Measurements from ENCODE around the gene SLF2.
A peak's percentile ranks its signal among the peaks of the same experiment; 100 is the strongest.

The SLF2 gene

DNA sequence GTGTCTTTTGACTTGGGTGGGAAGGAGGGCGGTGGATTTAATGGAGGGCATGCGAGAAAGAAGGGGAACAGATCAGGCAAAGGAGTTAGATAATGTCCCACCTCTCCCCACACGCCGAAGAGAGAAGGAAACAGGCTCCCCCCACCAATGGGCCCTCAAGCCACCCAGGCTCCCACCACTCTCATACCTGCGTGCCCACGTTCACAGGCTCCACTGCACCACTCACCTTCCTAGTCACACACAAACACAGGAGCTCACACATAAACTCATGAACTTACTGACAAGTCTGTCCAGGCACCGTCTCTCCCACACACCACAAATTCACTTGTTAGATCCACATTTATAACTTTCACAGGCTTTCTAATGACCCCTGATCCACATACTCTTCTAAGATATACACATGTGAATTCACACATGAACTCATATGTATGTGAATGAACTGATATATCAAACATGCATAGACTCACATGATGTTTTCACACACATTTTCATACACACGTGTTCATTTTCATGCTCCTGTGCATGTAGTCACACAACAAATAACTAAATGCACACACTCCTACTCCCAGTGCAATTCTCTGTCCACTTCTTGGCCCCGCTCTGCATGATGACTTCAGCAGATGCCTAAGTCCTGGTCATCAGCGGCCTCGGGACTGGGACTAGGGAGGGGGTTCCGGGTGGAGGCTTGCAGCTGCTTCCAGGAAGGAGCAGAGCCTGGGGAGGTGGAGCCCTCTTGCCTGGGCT, 88.3 kb downstream of the SLF2 start:
- DNase-seq: no peak

DNA sequence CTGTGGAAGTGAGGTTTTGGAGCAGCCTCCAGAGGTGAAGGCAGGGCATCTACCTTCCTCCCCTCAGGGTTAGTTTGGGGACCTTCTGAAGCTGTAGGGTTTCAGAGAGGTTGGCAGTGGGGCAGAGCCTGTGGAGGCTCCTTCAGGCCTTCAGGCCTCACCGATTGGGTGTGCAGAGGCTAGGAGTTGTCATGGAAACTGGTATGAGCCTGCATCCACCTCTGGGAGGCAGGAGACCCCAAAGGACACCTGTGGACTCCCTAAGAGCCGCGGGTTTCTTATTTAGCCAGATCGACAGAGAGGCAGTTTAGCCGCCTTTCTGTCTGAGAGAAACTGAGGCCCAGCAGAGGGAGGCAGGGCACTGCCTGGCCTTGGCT, 88.9 kb downstream of the SLF2 start:
- DNase-seq: no peak

DNA sequence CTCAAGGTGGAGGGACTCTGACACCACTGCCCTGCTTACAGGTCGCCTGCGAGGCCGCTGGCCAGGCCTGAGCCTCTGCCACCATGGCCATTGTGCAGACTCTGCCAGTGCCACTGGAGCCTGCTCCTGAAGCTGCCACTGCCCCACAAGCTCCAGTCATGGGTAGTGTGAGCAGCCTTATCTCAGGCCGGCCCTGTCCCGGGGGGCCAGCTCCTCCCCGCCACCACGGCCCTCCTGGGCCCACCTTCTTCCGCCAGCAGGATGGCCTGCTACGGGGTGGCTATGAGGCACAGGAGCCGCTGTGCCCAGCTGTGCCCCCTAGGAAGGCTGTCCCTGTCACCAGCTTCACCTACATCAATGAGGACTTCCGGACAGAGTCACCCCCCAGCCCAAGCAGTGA, 89.7 kb downstream of the SLF2 start:
- no peak for DNase-seq

DNA sequence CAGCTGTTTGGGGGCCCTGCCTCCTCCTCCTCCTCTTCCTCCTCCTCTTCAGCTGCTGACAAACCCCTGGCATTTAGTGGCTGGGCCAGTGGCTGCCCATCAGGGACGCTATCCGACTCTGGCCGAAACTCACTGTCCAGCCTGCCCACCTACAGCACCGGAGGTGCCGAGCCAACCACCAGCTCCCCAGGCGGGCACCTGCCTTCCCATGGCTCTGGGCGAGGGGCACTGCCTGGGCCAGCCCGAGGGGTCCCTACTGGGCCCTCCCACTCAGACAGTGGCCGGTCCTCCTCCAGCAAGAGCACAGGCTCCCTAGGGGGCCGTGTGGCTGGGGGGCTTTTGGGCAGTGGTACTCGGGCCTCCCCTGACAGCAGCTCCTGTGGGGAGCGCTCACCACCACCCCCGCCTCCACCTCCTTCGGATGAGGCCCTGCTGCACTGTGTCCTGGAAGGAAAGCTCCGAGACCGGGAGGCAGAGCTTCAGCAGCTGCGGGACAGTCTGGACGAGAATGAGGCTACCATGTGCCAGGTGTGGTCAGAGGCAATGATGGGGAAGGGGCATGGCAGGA, 91.0 kb downstream of the SLF2 start:
- DNase-seq: no peak

DNA sequence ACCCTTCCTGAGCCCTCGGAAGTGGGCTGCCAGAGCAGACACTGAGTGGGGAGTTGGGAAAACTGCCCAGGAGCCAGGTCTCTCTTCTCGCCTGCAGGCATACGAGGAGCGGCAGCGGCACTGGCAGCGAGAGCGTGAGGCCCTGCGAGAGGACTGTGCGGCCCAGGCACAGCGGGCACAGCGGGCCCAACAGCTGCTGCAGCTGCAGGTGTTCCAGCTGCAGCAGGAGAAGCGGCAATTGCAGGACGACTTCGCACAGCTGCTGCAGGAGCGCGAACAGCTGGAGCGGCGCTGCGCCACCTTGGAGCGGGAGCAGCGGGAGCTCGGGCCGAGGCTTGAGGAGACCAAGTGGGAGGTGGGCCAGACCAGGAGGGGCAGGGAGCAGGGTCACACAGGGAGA, 92.6 kb downstream of the SLF2 start:
- DNase-seq: no peak

DNA sequence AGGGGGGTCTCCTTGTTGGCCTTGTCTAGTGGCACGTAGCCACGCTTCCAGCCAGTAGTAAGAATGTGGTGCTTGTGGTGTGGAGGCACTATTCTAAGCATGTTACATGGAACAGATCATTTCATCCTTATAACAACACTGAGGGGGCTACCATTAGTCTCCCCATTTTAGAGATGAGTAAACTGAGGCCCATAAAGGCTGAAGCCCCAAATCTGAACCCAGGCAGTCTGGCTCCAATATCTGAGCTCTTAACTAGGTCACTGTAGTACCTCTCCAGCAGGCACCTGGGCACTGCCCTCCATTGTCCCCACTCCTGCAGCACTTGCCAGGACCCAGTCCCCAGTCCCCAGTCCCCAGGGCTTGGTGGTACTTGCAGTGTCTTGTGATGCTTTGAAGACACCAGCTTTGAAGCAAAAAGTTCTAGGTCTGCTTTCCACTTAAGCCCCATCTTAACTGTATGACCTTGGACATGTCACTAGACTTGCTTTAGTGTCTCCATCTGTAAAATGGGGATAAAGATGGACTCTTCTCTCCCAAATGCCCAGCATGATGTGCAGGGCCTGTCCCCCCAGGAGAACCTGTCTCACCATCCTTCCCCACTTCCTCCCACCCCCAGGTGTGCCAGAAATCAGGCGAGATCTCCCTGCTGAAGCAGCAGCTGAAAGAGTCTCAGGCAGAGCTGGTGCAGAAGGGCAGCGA, 93.3 kb downstream of the SLF2 start:
- DNase-seq: no peak

DNA sequence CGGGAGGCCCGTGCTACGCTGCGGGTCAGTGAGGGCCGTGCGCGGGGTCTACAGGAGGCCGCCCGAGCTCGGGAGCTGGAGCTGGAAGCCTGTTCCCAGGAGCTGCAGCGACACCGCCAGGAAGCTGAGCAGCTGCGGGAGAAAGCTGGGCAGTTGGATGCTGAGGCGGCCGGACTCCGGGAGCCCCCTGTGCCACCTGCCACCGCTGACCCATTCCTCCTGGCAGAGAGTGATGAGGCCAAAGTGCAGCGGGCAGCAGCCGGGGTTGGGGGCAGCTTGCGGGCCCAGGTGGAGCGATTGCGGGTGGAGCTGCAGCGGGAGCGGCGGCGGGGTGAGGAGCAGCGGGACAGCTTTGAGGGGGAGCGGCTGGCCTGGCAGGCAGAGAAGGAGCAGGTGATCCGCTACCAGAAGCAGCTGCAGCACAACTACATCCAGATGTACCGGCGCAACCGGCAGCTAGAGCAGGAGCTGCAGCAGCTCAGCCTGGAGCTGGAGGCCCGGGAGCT, 93.9 kb downstream of the SLF2 start:
- no peak for DNase-seq

DNA sequence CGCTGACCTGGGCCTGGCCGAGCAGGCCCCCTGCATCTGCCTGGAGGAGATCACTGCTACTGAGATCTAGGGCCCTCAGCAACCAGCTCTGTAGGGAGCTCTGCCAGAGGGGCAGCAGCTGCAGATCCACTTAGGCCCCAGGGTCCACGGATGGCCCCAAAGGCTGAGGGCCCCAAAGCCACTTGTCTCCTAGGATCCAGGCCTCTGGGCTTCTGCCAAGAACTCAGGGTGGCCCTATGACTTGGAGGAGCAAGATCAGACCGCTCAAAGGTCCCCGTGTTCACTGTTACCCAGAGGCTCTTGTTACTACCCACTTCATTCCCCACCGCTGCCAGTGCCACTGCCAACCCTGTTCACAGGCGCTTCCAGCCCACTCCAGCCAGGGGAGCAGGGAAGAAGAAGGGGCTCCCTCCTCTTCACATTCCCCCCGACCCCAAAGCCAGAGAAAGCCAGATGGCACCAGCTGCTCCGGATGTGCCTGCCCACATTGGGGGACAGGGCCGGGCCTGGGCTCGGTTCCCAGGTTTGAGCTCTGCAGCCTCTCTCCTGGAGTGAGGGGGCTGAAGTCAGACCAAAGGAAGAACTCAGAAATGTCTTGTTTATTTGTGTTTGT, 94.4 kb downstream of the SLF2 start:
- DNase-seq: no peak

DNA sequence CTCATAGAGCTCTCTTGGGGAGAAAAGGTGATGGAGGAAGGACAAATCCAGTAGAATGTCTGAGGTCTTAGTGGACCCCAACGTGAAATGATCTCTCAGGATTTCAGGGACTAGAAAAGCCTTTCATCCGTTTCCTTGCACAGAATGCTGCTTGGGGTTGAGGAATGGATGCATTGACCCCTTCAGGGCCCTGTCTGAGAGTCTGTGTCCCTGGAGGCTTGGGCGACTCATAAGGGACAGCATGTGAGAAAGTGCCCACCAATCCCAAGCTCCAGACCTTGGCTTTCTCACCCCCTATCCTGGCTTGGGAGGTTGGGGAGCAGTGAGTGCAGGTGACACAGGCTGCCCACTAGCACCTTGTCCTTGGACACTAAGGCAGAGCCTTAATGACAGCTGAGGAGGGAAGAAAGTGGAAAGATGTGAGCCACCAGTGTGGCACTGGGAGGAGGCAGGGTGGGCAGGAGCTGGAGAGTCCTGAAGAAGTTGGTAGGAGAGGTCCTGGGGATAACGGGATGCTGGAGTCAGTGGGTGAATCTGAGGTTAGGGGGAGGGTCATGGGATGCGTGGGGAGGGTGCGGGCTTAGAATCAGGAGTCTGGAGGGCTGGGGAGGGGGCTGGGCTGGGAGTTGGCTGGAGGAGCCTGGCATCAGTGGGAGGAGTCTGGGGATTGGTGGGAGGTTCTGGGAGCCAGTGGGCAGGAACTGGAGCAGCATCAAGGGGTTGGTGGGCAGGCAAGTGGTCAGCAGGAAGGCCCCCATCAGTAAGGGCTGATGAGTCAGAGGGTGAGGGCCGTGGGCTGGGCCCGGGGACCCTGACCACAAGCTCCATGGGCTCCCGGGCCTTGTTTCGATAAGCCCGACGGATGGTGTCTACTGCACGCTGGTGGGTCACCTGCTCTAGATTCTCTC, 95.4 kb downstream of the SLF2 start:
- DNase-seq: no peak

DNA sequence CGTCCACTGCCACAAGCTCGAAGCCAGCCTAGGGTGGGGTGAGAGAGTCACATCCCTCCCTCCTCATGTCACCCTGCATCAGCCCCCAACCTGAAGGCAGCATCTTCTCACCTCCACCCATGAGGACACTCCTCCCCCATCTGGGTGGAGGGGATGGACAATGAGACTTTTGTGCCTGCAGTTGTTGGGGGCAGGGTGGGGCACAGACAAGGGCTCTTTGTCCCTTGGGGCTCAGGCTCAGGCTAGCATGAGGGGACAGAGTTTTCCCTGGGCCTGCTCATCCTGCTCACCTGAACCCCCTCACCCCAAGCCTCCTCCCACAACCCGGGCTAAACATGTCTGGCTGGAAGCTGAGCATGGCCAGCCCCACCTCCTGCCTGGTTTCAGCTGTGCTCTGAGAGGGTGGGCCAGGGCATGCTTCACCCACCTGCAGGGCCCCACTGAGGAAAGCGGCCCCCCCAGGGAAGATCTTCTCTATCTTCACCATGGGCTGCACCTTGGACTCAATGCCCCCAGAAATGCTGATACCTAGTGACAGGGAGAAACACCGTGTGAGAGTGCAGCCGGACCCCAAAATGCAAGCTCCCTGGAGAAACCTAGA, 96.2 kb downstream of the SLF2 start:
- no peak for DNase-seq

DNA sequence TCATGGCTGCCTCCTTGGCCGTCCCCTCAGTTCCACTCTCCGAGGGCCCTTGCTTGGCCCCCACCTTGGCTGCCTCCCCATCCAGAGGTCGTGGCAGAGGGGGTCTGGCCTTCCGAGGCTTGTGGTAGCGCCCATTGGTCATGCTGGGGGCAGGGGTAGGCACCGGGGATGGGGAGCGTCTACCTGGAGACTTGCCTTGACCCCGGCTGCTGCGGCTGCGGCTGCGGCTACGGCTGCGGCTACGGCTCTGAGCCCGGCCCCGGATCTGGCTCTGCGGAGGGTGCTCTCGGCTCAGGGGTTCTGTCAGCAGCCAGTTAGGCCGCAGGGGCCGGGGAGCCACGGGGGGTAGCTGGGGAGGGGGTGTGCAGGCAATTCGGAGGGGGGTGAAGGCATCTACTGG, 97.6 kb downstream of the SLF2 start:
- DNase-seq: no peak

DNA sequence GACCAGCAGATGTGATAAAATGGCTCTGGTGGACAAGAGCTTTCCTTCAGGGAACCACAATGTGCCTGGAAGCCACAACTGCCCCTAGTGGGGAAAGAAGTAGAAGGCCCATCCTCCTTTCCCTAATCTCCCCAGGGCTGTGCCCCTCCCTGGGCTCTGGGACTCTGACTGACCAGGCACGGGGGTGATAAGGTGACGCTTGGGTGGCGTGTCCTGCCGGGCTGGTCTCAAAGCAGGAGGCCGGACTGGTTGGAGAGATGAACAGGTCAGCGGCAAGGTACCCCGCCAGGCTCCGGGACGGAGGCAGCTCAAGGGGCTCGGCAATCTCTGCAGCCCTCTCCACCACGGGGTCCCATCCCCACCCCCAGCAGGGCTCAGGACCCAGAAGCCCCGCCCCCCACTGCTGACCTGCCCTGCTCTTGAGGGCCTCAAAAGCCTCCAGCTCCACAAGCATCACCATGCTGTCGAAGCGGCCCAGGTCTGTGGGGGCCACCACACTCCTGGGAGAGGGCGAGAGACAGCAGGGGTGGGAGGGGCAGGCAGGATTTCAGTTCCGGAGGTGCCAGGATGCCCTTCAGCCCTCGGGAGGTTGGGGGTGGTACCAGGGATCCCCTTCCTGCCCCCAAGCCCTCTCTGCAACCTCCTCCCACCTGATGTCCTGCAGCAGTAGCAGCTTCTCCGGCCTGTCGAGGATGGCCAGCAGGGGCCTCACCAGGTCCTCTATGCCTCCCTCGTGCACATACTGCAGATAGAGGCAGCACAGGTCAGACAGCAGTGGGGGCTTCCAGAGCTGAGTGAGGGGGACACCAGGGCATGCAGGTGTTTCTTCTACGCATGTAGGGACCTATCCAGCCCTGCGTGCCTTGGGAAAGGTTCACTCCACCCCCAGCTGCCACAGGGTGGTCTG, 99.0 kb downstream of the SLF2 start:
- no peak for DNase-seq

DNA sequence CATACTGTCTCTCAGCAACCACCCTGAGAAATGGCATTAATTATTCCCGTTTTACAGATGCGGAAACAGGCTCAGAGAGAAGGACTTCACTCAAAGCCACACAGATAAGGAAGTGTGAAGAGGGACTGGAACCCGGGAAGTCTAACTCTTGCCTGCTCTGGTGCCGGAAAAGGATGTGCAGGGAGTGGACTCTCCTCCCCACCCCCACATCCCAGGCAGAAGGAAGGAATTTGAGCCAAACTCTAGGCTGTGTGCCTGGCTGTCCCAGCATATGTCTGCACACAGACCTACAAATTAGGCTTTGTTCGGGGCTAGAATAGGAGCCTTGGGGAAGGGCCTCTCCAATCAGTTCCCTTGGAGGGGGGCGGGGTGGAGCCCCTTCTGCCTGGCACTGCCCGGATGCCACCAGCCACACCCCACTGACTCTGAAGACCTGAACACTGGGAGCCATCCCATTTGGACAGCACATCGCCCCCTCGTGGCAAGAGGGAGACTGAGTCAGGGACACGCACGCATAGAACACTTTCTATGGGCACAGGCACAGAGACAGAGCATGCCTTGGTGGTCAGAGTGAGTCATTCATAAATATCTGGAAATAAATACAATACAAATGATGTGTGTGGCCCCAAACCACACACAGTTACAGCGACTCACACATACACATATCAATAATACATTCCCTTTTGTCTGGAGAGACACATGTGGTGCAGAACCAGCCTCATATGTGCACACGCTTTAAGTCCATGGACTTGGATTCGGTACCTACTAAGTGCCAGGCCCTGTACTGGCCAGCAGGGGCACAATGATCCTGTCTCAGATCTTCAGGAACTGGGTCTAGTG, 100.0 kb downstream of the SLF2 start:
- peak; percentile 70 for DNase-seq

DNA sequence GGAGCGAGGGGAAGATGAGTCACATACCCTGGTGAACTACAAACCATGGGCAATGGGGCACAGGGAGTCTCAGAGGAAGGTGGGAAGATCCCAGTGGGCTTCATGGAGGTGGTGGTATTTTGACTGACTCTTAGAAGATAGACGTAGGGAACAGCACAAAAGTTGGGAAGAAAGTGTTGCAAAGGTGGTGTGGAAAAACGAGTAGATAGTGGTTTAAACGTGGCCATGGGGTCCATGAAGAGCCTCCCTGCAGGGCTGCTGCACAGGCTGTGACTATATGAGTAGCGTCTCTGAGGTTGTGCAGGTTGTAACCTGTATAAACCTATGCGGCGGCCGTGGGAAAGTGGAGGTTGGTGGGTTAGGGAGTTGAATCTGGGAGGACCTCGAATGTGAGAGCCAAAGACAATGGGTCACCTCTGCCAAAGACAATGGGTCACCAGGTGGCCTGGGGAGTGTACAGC, 100.6 kb downstream of the SLF2 start:
- DNase-seq: no peak

DNA sequence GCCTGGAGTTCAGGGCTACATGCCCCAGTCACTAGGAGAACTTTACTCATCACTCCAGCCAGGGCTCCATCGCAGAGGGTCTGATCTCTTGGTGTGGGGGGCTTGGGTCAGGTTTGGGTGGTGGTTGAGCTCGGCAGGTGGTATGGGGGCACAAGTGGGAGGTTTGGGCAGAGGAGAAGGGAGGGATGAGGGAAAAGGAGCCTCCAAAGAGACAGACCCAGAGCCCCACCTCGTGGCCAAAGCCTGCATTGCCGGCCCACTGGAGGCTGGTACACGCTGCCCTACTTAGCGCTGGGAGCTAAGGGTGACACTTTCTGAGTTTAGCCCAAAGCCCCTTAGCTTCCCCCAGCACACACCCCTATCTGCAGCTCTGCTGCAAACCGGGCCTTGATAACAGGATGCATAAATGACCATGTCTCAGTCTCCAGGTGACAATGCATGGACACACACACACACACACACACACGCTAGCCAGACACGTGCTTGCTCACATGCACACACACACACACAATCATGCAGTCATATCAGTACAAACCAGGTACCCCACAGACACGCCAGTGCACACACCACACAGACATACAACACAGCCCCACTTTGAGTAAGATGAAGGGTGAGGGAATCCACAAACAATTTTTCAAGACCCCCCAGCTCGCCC, 101.6 kb downstream of the SLF2 start:
- peak; percentile 73 for DNase-seq

Measured in activated T-cell treated with anti-CD3 and anti-CD28 coated beads for 4 hours (primary cell).